HFFc6 (cell line): ENCODE results near the gene DLL1. TPM values are rescaled to one million over a fixed set of nuclear protein-coding genes. Genes with fewer than 3 reads are reported as not detected.

Source experiments
- DNase-seq: peaks from one replicate; pipeline ENCODE4 v3.0.0-alpha.2; 2018
- H3K27ac Mint-ChIP-seq: 2 replicates; pipeline ENCODE4 v1.8.0; 2020; ENCODE audit warnings: mild to moderate bottlenecking, mixed read lengths
- H3K27me3 Mint-ChIP-seq: 2 replicates; pipeline ENCODE4 v1.8.0; 2021; ENCODE audit warnings: mild to moderate bottlenecking, moderate library complexity, mixed read lengths; ENCODE audit not compliant: insufficient read depth
- H3K36me3 Mint-ChIP-seq: 2 replicates; pipeline ENCODE4 v1.8.0; 2021; ENCODE audit warnings: low read depth, mixed read lengths
- H3K4me1 Mint-ChIP-seq: 2 replicates; pipeline ENCODE4 v1.8.0; 2020; ENCODE audit warnings: low read depth, mixed read lengths
- H3K4me3 Mint-ChIP-seq: 2 replicates; pipeline ENCODE4 v1.8.0; 2020; ENCODE audit warnings: mild to moderate bottlenecking, moderate library complexity, mixed read lengths
- H3K9me3 Mint-ChIP-seq: 2 replicates; pipeline ENCODE4 v1.8.0; 2020; ENCODE audit warnings: mild to moderate bottlenecking, mixed read lengths
- total RNA-seq, 6 experiments: library from RNA; stranded (reverse); fragmentation: NEBNext Ultra II Directional; extraction: Animal tissue kit (Norgen Biotek cat#: 25700); gene quantifications; 2 replicates in 1 of 6; 3 replicates in 5 of 6; pipeline ENCODE4 v1.2.3, GENCODE V29; 2021
- TF ChIP-seq, protein P1 (sequence below): fragments of 200-600 bp; sonication (generic); IDR thresholded peaks from 2 replicates; pipeline ENCODE4 v1.5.0; 2021; ENCODE audit warnings: antibody characterized with exemption, mild to moderate bottlenecking

The DLL1 gene
- total RNA-seq, 6 experiments from 2014 or later: 0.26 to 0.83 (median 0.36) TPM

DNA sequence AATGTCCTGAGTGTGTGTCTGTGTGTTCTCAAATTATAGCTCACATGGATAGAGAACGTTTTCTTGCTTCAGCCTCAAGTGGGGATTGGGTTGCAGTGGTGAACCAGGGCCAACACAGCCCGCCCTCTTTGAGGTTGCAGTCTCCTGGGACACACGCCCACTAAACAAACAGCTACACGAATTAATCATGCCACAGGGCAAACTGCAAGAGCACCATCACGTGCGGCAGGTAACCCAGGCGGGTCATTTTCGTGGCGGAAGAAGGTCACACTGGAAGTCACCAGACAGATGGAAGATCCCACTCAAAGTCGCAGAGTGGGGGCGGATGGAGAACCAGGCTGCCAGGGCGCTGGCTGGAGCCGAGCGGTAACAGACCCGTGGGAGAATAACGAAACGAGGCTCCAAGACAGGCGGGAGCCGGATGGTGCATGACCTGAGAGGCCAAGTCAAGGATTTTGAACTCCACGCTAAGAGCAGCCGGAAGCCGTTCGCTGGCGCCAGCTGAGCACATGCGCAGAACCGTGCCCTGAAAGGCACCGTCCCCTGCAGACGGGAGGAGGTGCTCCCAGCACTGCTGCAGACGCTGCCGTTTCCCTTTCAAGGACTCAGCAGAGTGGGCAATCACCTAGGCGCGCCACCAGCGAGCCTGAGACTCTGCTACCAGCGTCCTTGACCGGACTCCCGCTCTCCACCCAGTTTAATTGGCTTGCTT is 10.7 kb downstream of the DLL1 start:
- peak; percentile 23 for DNase-seq
- Mint-ChIP-seq H3K9me3 (no peaks in the 10 kb centered on the region), H3K27ac (no peak overlapping the region), H3K27me3 (peaks cover 9% of the 10 kb centered on the region), H3K4me1 (no peaks in the 10 kb centered on the region), H3K36me3 (no peaks in the 10 kb centered on the region), H3K4me3 (peak overlapping the region; percentile 83; the same call in 1 of the 2 replicates)
- TF ChIP-seq, protein P1, sequence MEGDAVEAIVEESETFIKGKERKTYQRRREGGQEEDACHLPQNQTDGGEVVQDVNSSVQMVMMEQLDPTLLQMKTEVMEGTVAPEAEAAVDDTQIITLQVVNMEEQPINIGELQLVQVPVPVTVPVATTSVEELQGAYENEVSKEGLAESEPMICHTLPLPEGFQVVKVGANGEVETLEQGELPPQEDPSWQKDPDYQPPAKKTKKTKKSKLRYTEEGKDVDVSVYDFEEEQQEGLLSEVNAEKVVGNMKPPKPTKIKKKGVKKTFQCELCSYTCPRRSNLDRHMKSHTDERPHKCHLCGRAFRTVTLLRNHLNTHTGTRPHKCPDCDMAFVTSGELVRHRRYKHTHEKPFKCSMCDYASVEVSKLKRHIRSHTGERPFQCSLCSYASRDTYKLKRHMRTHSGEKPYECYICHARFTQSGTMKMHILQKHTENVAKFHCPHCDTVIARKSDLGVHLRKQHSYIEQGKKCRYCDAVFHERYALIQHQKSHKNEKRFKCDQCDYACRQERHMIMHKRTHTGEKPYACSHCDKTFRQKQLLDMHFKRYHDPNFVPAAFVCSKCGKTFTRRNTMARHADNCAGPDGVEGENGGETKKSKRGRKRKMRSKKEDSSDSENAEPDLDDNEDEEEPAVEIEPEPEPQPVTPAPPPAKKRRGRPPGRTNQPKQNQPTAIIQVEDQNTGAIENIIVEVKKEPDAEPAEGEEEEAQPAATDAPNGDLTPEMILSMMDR: no peak

DNA sequence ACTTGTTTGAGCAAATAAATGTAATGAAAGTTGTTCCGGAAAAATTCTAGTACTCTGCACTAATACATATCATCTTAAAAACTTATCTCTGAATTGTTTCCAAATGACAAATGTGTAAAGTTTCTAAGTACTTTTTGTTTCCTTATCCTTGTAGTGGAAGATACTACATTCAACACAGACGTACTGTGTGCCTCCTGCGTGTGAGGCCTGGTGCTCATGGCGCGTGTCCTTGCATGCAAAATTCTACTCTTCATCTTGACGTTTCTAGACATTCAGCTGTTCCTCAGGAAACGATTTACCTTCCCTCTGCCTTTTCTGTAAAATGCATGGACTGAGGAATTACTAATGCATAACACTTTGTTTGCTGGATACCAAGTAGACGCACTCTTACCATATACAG is 11.5 kb downstream of the DLL1 start:
- DNase-seq: no peak
- Mint-ChIP-seq H3K9me3 (no peaks in the 10 kb centered on the region), H3K36me3 (no peaks in the 10 kb centered on the region), H3K4me3 (no peak overlapping the region), H3K27ac (no peak overlapping the region), H3K4me1 (no peaks in the 10 kb centered on the region), H3K27me3 (peaks cover 8% of the 10 kb centered on the region)
- TF ChIP-seq, protein P1: no peak

DNA sequence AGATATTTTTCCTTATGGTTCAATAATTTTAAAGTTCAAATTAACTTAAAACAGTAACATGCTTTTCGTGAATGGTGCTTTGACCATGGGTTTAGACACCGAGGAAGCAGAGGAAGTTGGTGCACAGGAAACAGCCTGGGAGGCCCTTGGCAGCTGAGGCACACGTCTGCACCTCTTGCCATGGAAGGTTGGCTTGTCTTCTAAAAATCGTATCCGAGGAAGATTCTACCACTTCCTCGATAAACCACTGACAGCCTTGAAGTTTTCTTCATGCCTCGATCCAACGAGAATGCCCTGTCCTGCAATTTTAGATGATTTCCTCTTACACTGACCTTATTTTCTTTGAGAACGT is 12.2 kb downstream of the DLL1 start:
- Mint-ChIP-seq H3K4me3 (no peak overlapping the region), H3K27ac (no peak overlapping the region), H3K4me1 (no peaks in the 10 kb centered on the region), H3K36me3 (no peaks in the 10 kb centered on the region), H3K27me3 (peaks cover 10% of the 10 kb centered on the region), H3K9me3 (no peaks in the 10 kb centered on the region)
- no peak for DNase-seq
- TF ChIP-seq, protein P1: no peak

DNA sequence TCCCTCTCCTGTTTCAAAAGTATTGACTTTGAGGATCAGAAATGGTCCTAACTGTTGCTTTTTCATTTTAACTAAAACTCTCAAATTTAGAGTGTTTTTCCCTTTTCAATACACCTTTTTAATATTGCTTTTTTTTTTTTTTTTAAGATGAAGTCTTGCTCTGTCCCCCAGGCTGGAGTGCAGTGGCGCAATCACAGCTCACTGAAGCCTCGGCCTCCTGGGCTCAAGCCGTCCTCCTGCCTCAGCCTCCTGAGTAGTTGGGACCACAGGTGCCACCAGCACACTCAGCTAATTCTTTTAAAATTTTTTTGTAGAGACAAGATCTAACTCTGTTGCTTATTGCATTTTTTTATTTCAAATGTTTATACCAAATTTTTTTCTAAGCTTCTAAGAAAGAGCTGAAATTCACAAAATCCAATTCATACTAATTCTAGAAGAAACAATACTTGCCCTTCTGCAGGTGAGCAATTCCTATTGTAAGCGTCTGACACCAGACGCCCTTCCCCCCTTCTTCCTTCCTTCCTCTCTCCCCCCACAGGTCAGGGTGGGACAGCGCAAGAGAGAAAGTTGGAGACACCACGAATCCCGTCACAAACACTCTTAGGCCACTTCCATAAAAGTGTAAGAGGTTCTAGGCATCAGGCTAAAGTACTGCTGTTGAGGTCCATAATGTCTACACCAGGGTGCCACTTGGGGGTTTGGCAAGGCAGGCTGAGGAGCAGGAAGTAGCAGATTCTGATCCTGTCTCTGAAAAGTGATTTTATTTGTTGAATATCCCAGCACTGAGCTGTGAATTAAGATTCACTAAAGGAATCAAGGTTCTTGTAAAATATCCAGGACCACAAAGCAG is 12.8 kb downstream of the DLL1 start:
- Mint-ChIP-seq H3K4me1 (no peaks in the 10 kb centered on the region), H3K4me3 (no peak overlapping the region), H3K27me3 (peaks cover 11% of the 10 kb centered on the region)

DNA sequence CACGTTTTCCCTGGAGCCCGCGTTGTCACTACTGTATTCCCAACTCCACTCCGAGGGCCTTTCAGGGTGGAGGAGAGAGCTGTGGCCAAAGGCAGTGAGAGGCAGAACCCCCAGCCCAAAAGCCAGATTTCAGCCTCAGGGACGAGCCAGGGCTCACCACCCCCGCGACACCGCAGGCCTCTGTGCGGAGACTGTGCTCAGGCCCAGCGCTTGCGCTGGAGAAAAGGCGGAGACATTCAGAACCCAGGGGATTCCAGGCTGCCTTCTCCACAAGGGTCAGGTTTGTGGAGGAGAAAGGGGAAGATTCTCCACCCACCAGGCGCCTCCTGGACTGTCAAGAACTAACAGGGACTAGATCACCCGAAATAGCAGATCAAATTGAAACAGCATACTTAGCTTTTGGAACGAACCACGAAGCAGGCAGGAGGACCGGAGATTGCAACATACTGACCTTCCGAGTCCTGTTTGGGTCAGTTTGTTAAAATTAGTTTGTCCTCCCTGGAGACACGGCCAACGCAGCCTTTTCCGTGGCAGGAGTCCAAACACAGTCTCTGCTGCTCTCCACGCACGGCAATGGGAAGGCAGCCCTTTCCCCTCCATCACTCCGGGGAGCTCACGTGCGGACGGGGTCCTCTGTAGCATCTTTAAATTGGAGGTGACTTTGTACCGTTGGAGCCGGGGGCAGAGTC is 14.4 kb downstream of the DLL1 start:
- Mint-ChIP-seq H3K27ac (no peak overlapping the region), H3K27me3 (peaks cover 13% of the 10 kb centered on the region), H3K9me3 (no peaks in the 10 kb centered on the region), H3K4me1 (no peaks in the 10 kb centered on the region), H3K4me3 (no peak overlapping the region), H3K36me3 (no peaks in the 10 kb centered on the region)
- TF ChIP-seq, protein P1: no peak
- no peak for DNase-seq

More for the DNA sequence above, 12.8 kb downstream of the DLL1 start:
- Mint-ChIP-seq H3K27ac (no peak overlapping the region), H3K9me3 (no peaks in the 10 kb centered on the region), H3K36me3 (no peaks in the 10 kb centered on the region)
- DNase-seq: no peak
- TF ChIP-seq, protein P1: no peak
